NCI-H1436 treated with DMSO at 0.1 percent for 48 hours (cell line): ENCODE data around the gene CIRBP.

Experiments
- DNase-seq: peaks from one replicate; lab custom pipeline; 2025; lab: John Stamatoyannopoulos, UW

The CIRBP gene

DNA sequence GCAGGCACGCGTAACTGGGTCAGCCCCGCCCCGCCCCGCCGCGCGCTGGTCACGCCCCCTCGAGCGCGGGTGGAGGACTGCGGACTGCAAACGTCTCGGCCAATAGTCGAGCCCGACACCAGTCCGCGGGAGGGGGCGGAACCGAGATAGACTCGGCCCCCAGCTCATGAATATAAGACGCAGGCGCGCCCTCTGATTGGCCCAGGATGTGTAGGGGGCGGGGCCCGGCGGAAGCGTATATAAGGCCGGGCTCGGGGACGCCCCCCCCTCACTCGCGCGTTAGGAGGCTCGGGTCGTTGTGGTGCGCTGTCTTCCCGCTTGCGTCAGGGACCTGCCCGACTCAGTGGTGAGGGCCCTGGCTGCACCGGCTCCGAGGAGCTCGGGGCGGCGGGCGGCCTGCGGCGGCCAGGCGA is at the start of gene CIRBP:
TSS of gene CIRBP (plus strand) at position 268 of the 413 bp plus-strand sequence. CDS start 1,602 bp downstream, outside the sequence.
- DNase-seq = peak; percentile 89

GRCh38 chr19:1219786-1220476 is 49.2 kb upstream of the CIRBP start:
- no peak for DNase-seq

DNA sequence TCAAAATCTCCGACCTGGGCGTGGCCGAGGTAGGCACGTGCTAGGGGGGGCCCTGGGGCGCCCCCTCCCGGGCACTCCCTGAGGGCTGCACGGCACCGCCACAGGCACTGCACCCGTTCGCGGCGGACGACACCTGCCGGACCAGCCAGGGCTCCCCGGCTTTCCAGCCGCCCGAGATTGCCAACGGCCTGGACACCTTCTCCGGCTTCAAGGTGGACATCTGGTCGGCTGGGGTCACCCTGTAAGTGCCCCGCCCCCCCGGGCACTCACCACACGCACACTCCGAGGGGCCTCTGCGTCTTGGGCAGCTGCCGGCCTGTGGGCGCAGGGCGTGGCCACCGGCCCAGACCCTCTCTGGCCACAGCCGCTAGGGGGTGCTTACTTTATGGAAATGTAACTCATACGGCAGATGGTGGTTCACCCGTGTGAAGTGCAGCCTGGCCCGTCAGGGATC is 48.6 kb upstream of the CIRBP start:
- DNase-seq = no peak

DNA sequence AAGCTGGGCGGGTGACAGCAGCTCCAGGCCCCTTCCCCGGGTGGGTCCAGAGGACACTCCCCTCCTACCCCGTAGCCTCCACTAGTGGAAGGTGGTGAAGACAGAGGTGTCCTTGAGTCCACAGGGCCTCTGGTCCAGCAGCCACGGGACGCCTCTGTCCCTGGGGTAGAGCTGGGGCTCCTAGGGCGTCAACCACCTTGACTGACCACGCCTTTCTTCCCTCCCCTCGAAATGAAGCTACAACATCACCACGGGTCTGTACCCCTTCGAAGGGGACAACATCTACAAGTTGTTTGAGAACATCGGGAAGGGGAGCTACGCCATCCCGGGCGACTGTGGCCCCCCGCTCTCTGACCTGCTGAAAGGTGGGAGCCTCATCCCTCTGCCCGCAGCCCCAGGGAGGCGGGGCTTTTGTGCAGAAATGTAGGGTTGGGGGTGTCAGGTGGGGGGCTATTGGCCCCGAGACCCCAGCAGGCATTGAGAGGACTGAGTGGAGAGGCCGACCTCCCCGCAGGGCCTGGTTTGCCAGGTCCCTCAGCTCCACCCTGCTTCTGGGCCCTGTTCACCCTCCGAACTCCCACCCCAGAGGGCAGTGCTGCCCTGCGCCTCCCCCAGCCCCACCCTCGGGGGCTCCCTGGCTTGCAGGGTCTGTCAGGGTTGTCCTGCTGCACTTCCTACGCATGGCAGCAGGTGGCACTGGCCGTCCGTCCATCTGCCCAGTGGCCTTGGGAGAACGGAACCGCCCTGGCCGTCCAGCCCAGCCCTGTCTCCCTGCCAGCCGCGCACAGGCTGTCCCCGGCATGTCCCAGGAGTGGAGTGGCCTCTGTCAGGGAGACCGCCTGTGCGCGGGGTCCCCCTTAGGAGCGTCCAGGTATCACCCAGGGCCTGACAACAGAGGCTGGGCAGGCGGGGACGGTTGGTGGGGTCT is 47.9 kb upstream of the CIRBP start:
- DNase-seq = no peak

- DNase-seq = no peak
These were observed 47.3 kb upstream of the CIRBP start for GRCh38 chr19:1221904-1222255.

DNA sequence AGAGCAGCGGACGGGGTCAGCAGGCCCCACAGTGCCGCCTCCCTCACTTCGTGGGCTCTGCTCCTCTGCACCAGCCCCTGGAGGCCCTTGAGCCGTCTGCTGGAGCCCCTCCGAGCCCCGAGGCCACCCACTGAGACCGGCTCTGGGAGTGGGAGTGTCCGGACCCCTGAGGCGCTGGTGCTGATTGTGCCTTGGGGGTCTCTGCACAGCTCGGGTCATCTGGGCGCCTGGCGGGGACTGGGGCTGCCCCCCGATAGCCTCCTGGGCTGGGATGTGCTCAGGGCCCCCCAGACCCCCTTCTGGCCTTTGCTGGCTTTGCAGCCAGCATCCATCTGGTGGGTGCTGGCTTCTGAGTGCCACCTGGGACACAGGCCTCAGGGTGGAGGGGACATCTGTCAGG is 46.7 kb upstream of the CIRBP start:
- DNase-seq = no peak

DNA sequence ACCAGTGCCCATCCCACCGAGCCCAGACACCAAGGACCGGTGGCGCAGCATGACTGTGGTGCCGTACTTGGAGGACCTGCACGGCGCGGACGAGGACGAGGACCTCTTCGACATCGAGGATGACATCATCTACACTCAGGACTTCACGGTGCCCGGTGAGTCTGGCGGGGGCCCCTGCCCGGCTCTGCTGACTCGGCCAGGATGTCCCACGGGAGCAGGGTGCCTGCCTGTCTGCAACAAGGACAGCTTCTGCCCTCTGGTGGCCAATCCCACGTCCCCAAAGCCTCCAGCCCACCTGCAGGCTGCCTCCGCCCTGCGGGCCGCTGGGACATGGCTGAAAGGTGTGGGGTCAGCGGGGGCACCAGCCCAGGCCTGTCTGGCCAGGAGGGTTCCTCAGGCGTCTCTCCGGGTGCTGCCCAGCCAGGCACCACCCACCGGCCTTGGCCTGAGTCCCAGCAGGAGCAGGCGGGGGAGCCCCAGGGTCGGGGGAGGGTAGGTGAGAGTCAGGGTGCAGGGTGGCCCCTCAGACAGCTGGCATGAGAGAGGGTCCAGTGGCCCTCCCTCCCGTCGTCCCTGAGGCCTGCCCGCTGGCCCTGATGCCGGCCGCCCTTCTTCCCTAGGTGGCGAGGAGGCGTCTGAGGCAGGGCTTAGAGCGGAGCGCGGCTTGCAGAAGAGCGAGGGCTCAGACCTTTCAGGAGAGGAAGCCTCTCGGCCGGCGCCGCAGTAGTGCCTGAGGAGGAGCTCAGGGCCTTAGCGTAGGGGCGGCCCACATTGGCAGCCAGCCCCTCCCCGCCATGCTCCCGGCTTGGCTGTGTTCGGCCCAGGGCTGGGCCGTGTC is 45.9 kb upstream of the CIRBP start:
- DNase-seq = no peak

GRCh38 chr19:1224047-1224825 is 44.9 kb upstream of the CIRBP start:
- DNase-seq = no peak

GRCh38 chr19:1224847-1225246 is 44.3 kb upstream of the CIRBP start:
- no peak for DNase-seq

GRCh38 chr19:1225440-1226226 is 43.5 kb upstream of the CIRBP start:
- DNase-seq = no peak

DNA sequence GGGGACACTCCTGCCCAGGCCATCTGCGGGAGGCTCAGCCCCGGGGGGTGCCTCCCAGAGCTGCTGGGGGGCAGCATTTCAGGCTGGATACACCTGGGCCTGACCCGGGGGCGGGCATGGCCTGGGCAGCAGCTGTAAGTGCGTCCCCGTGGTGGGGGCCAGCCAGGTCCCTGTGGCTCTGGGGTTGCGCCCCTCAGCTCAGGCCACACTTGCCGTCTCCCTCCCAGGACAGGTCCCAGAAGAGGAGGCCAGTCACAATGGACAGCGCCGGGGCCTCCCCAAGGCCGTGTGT is 43.0 kb upstream of the CIRBP start:
- DNase-seq = no peak

GRCh38 chr19:1226522-1227303 is 42.4 kb upstream of the CIRBP start:
- no peak for DNase-seq

- no peak for DNase-seq
These were observed 41.7 kb upstream of the CIRBP start for GRCh38 chr19:1227304-1228054.

DNA sequence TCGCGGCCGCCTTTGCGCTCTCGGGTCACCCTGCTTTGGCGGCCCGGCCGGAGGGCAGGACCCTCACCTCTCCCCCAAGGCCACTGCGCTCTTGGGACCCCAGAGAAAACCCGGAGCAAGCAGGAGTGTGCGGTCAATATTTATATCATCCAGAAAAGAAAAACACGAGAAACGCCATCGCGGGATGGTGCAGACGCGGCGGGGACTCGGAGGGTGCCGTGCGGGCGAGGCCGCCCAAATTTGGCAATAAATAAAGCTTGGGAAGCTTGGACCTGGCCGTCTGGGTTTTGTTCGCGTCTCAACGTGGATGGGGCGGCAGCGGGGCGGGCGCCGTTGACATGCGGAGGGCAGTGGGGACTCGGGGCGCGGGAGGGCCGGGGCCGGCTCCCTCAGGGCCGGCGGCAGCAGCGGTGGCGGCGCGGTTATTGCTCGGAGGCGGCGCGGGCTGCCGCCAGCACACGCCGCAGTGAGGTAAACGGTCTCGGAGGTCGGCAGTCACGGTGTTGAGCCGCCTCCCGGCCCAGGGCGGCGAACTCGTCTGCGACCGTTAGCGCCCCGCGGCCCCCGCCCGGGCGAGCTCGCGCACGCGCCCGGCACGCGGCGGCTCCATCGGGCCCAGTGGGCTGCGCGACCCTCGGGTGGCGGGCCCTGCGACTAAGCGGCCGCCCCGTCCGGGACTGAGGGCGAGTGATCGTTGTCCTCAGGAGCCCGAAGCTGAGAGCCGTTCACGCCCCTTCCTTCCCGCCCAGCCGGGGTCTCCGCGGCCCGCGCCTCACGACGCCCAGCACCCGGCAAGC is 40.8 kb upstream of the CIRBP start:
- DNase-seq = no peak

DNA sequence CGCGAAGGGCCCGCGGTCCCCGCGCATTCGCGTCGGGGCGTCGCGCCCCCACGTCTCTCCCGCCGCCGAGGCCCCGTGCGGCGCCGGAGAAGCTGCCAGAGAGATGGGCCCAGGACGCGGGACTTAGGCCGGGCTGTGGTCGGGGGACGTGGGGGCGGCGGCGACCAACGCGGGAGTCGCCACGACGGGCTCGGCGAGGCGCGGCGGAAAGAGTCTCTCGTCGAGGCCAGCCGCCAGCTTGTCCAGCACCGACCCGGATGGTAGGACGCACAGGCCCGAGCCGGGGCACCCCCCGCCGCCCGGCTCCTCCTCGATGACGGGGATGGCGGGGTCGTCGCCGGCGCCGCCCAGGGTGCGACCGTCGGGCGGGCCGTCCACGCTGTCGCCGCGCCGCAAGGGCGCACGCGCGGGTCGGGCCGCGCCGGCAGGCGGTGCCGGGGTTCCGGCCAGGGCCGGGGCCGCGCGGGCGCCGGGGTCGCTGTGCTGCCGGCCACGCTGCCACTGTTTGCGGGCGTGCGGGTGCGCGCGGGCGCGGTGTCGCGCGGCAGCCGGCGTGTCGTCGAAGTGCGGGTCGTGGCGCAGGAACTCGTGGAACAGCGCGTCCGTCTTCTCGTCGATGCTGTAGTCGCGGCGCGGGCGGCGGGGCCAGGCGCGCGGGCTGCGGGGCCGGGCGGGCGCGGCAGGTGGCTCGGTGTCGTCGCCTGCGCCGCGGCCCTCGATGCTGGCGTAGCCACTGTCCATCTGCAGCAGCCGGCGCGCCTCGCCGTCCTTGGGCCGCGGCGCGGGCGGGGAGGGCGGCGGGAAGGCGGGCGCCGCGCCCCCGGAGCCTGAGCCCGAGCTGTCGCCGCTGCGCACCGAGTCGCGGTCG is 39.8 kb upstream of the CIRBP start:
- no peak for DNase-seq

DNA sequence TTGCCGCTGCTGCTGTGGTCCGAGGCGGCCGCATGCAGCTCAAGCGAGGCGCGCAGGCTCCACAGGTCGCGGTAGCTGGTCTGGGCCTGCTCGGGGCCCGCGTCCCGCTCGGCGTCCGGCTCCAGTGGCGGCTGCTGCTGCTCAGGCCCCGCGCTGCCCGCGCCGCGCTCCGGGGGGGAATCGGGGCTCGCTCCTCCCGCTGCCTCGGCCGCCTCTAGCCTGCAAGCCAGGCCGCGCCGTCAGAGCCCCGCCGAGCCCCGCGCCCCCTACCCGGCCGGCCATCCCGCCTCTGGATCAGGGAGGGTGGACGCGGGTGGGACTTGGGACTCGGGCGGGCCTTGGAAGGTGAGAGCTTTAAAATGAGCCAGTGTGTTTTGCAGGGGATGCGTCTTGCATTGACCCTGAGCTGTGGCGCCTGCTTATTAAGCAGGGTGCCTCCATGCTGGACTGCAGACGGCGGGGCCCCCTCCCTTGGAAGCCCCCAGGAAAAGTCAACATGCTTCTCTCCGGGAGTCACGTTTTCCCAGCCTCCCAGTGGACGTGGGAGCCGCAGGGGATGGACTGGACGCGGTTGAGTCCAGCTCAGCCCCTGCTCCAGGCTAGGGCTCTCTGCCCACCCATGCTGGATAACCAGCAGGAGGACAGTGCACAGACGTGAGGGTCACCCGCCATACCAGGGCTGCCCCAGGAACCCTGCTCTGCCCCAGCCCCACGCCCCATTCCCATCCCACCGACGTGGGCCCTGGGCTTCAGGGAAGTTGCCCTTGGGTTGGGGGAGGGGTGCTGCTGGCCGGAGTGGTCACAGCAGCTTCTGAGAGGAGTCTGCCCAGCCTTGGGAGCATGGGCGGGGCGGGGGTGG is 39.0 kb upstream of the CIRBP start:
- no peak for DNase-seq
